Measurements from ENCODE around the gene NR2F1-AS1. TPM values are rescaled to one million over a fixed set of nuclear protein-coding genes. Genes with fewer than 3 reads are reported as not detected.

Gene NR2F1-AS1
- polyA plus RNA-seq, 1 donor = 7.2 TPM

DNA sequence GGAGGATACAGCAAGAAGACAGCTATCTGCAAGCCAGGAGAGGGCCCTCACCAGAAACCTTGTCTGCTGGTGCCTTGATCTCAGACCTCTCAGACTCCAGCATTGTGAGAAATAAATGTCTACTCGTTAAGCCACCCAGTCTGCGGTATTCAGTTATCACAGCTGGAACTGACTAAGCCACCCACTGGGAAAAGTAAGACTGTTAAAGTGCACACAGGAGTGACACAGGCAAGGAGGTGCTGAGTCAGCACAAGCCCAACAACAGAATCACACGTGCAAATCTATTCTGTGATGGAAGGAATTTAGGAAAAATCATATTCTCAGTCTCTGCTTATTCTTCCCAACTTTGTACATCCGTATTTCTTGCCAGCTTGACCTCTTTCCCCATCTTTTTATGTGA lies 200.0 kb downstream of the NR2F1-AS1 start:
- Histone ChIP-seq H3K27me3 (ENCODE audit: control insufficient read depth, insufficient read depth, low read length) (no peaks in the 10 kb centered on the region), H3K36me3 (ENCODE audit: control insufficient read depth, insufficient read depth, low read length) (no peaks in the 10 kb centered on the region), H3K27ac (ENCODE audit: low read length) (no peak overlapping the region), H3K9me3 (ENCODE audit: control insufficient read depth, low read depth, low read length) (no peaks in the 10 kb centered on the region), H3K4me1 (ENCODE audit: control insufficient read depth, insufficient read depth, low read length) (no peaks in the 10 kb centered on the region), H3K4me3 (ENCODE audit: low read length) (no peak overlapping the region)
- DNase-seq = no peak
- 100% methylated on average over 2 of the region's 4 CpGs for WGBS (ENCODE audit: insufficient coverage, low lambda C conversion rate)

- H3K27me3 ChIP-seq (ENCODE audit: control insufficient read depth, insufficient read depth, low read length) = no peaks in the 10 kb centered on the region
- H3K36me3 ChIP-seq (ENCODE audit: control insufficient read depth, insufficient read depth, low read length) = no peaks in the 10 kb centered on the region
- H3K4me3 ChIP-seq (ENCODE audit: low read length) = no peak overlapping the region
- no peaks in the 10 kb centered on the region for H3K9me3 ChIP-seq (ENCODE audit: control insufficient read depth, low read depth, low read length)
- no peaks in the 10 kb centered on the region for H3K4me1 ChIP-seq (ENCODE audit: control insufficient read depth, insufficient read depth, low read length)
- DNase-seq = no peak
- no peak overlapping the region for H3K27ac ChIP-seq (ENCODE audit: low read length)
- WGBS (ENCODE audit: insufficient coverage, low lambda C conversion rate) = 0% methylated on average over 1 of the region's 2 CpGs
These were observed 202.9 kb downstream of the NR2F1-AS1 start for GRCh38 chr5:93378073-93378472.

GRCh38 chr5:93371893-93372292 lies 209.1 kb downstream of the NR2F1-AS1 start:
- Histone ChIP-seq H3K27ac (ENCODE audit: low read length) (no peak overlapping the region), H3K4me1 (ENCODE audit: control insufficient read depth, insufficient read depth, low read length) (no peaks in the 10 kb centered on the region), H3K9me3 (ENCODE audit: control insufficient read depth, low read depth, low read length) (no peaks in the 10 kb centered on the region), H3K27me3 (ENCODE audit: control insufficient read depth, insufficient read depth, low read length) (no peaks in the 10 kb centered on the region), H3K36me3 (ENCODE audit: control insufficient read depth, insufficient read depth, low read length) (no peaks in the 10 kb centered on the region), H3K4me3 (ENCODE audit: low read length) (no peak overlapping the region)
- DNase-seq = no peak
- WGBS (ENCODE audit: insufficient coverage, low lambda C conversion rate) = no CpG with 5 or more reads among the region's 2 CpGs

DNA sequence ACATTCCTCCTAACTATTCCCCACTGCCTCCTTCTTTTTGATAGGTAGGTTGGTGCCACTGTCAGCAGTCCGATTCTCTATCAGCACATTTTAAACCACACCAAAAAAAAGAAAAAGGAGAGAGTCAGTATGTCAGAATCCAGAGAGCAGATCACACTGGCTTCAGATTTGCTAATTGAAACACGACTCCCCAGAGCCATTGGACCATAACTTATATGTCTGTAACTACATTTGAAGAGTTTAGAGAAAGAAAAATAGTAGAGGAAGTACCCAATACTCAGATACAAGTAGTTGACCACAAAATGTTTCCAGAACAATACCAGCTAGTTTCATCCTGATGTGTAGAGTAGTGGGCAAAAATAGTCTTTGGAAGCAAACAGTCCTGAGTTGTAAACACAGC lies 216.6 kb downstream of the NR2F1-AS1 start:
- Histone ChIP-seq H3K27me3 (ENCODE audit: control insufficient read depth, insufficient read depth, low read length) (no peaks in the 10 kb centered on the region), H3K4me3 (ENCODE audit: low read length) (no peak overlapping the region), H3K27ac (ENCODE audit: low read length) (no peak overlapping the region), H3K36me3 (ENCODE audit: control insufficient read depth, insufficient read depth, low read length) (no peaks in the 10 kb centered on the region), H3K9me3 (ENCODE audit: control insufficient read depth, low read depth, low read length) (no peaks in the 10 kb centered on the region), H3K4me1 (ENCODE audit: control insufficient read depth, insufficient read depth, low read length) (no peaks in the 10 kb centered on the region)
- DNase-seq = no peak
- WGBS (ENCODE audit: insufficient coverage, low lambda C conversion rate) = no CpG with 5 or more reads among the region's 2 CpGs

DNA sequence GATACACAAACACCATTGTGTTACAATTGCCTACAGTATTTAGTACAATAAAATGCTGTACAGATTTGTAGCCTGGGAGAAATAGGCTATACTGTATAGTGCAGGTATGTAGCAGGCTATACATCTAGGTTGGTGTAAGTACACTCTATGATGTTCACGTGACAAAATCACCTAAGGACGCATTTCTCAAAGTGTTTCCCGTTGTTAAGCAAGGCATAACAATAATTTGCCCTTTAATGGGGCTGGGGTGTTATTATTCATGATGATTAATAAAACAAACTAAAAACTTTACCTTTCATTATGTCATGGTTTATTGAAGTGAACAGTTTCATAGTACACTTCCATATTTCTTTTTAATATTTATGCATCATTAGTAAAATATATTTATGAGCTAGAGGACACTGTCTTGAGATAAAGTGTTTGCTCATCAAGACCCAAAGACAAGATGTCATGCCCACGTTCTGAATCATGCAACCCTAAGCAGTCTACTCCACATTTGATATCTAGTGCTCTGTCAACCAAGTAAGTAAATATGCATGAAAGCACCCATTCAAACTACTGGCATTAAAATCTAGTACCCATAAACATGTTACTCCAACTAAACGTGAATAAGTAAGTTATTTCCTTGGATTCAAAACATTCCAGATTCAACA lies 220.5 kb downstream of the NR2F1-AS1 start:
- Histone ChIP-seq H3K4me1 (ENCODE audit: control insufficient read depth, insufficient read depth, low read length) (no peaks in the 10 kb centered on the region), H3K4me3 (ENCODE audit: low read length) (no peak overlapping the region), H3K27ac (ENCODE audit: low read length) (no peak overlapping the region), H3K9me3 (ENCODE audit: control insufficient read depth, low read depth, low read length) (no peaks in the 10 kb centered on the region), H3K36me3 (ENCODE audit: control insufficient read depth, insufficient read depth, low read length) (no peaks in the 10 kb centered on the region), H3K27me3 (ENCODE audit: control insufficient read depth, insufficient read depth, low read length) (no peaks in the 10 kb centered on the region)
- no peak for DNase-seq
- 80% methylated on average over 1 of the region's 5 CpGs for WGBS (ENCODE audit: insufficient coverage, low lambda C conversion rate)

- no peak overlapping the region for H3K4me3 ChIP-seq (ENCODE audit: low read length)
- no peaks in the 10 kb centered on the region for H3K4me1 ChIP-seq (ENCODE audit: control insufficient read depth, insufficient read depth, low read length)
- no peaks in the 10 kb centered on the region for H3K9me3 ChIP-seq (ENCODE audit: control insufficient read depth, low read depth, low read length)
- H3K36me3 ChIP-seq (ENCODE audit: control insufficient read depth, insufficient read depth, low read length) = no peaks in the 10 kb centered on the region
- no peaks in the 10 kb centered on the region for H3K27me3 ChIP-seq (ENCODE audit: control insufficient read depth, insufficient read depth, low read length)
- no CpG with 5 or more reads among the region's 5 CpGs for WGBS (ENCODE audit: insufficient coverage, low lambda C conversion rate)
- H3K27ac ChIP-seq (ENCODE audit: low read length) = no peak overlapping the region
- DNase-seq = no peak
These were observed 221.1 kb downstream of the NR2F1-AS1 start for GRCh38 chr5:93359960-93360305.

Other genes starting within 250 kb of the NR2F1-AS1 start
- 7.6 TPM for gene NR2F1, start 2.0 kb upstream of the NR2F1-AS1 start, polyA plus RNA-seq
- 0.03 TPM for gene POU5F2, start 160.4 kb upstream of the NR2F1-AS1 start, polyA plus RNA-seq